ENCODE measurements around the gene SETD1A. TPM values are rescaled to one million over a fixed set of nuclear protein-coding genes. Genes with fewer than 3 reads are reported as not detected.

Gene SETD1A
- total and polyA plus RNA-seq, 9 of the 15 experiments (the other 6 are each of a cell fraction or from before 2014, with no cell fraction given) = 0.08 to 36.0 (median 4.2) TPM

- no peak for TF ChIP-seq ZNF318 (IDR thresholded peaks at IDR 0.05; ENCODE audit: borderline replicate concordance in 1 of 2, low read depth in 1 of 2)
- TF ChIP-seq ZFP36 (IDR thresholded peaks at IDR 0.05; ENCODE audit: low read depth, low read length, partially characterized antibody) = no peak
- no peak for TF ChIP-seq ZNF445 (CRISPR knock-in tag; IDR thresholded peaks at IDR 0.05; ENCODE audit: low read depth)
- TF ChIP-seq CEBPG (CRISPR knock-in tag; IDR thresholded peaks at IDR 0.05) = no peak
- TF ChIP-seq CEBPG (tag; conservative IDR thresholded peaks at IDR 0.05 in 1 of 2, IDR thresholded peaks at IDR 0.05 in 1 of 2) = no peak
- no peak for TF ChIP-seq GABPB1 (CRISPR knock-in tag; IDR thresholded peaks at IDR 0.05)
- TF ChIP-seq BMI1 (IDR thresholded peaks at IDR 0.05; ENCODE audit: low read length) = no peak
- peak; percentile 11; the same call in 1 of the 2 replicates for TF ChIP-seq TCF7 (IDR thresholded peaks at IDR 0.05; ENCODE audit: borderline replicate concordance)
- TF ChIP-seq KLF16 (IDR thresholded peaks at IDR 0.05) = no peak
- no peak for TF ChIP-seq MXD1 (CRISPR knock-in tag; IDR thresholded peaks at IDR 0.05; ENCODE audit: borderline replicate concordance, poor library complexity, severe bottlenecking)
- no peak for TF ChIP-seq ZNF518B (CRISPR knock-in tag; IDR thresholded peaks at IDR 0.05)
- TF ChIP-seq FUS (optimal IDR thresholded peaks at IDR 0.05; ENCODE audit: low read depth, low read length) = no peak
- no peak for TF ChIP-seq ZNF696 (CRISPR knock-in tag; conservative IDR thresholded peaks at IDR 0.05)
- TF ChIP-seq XRCC4 (IDR thresholded peaks at IDR 0.05; ENCODE audit: extremely low read depth, insufficient read depth, insufficient read length) = no peak
- TF ChIP-seq ESRRA (IDR thresholded peaks at IDR 0.05; ENCODE audit: borderline replicate concordance, low read depth) = peak; percentile 24
Measured at GRCh38 chr16:30922960-30923535, 34.5 kb upstream of the SETD1A start (continued).
